ENCODE results near the gene PDPR.
"Not testable (repeated sequence)": the region's sequence is repeated elsewhere in the genome, so short reads cannot be mapped to it uniquely, and the experiment has no call there.

The PDPR gene

DNA sequence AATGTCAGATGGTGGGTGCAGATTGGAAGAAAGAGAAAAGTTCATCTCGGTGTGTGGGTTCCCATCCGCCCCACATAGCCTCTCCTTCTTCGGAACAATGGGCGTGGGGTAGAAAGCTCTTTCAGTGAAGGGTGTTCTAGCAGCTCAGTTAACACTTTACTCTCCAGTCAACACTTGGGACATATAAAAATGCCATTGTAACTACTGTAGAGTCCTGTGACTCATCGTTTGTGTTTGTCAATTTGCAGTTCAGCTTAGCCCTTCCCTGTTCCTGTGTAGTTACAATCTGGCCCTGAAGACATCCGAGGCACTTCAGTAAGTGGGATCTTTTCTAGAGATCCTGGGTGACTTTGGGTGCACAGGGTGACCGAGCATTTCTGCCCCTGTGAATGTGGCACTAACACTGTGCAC is 47.9 kb downstream of the PDPR start:
- peak; percentile 78 for DNase-seq (ENCODE audit: low spot score)

GRCh38 chr16:70163596-70163995 is 49.5 kb downstream of the PDPR start:
- DNase-seq (ENCODE audit: low spot score) = no peak

- DNase-seq (ENCODE audit: low spot score) = not testable (repeated sequence)
Observed at GRCh38 chr16:70166688-70167087, 52.6 kb downstream of the PDPR start.

DNA sequence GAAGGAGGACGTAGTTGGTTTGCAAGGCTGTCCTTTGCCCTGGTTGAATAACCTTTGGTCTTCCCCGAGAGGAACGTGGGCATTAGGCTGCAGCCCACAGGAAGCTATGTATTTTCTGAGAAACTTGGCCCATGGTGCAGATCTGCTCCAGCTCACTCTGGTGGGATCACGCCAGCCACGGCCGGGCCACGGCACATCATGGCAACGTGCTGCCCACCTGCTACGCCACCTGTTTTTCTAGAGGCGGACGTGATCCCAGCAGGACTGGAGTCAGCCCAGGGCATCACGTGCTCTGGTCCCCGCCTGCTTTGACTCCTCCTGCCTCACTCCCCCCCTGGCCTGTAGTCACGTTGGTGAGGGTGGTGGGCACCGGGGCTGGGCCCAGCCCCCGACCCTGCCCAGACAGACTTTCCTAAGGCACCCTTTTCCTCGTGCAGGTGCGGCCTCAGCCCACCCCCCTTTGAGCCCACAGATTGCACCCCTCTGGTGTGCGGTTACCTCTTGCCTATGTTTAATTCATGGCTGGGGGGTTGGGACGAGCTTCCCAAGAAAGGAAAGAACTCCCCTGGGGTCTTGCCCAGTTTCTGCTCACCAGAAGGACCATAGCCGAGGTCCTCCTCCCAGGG is 59.2 kb downstream of the PDPR start, which contains the start of gene CLEC18C:
Gene CLEC18C, plus strand, starts transcription at position 576 of the 626 bp plus-strand sequence. CDS start 492 bp downstream, outside the sequence.
- DNase-seq (ENCODE audit: low spot score) = not testable (repeated sequence)

GRCh38 chr16:70173916-70174315 is 59.8 kb downstream of the PDPR start:
- DNase-seq (ENCODE audit: low spot score) = not testable (repeated sequence)

GRCh38 chr16:70174387-70174932 is 60.3 kb downstream of the PDPR start:
- DNase-seq (ENCODE audit: low spot score) = not testable (repeated sequence)

DNA sequence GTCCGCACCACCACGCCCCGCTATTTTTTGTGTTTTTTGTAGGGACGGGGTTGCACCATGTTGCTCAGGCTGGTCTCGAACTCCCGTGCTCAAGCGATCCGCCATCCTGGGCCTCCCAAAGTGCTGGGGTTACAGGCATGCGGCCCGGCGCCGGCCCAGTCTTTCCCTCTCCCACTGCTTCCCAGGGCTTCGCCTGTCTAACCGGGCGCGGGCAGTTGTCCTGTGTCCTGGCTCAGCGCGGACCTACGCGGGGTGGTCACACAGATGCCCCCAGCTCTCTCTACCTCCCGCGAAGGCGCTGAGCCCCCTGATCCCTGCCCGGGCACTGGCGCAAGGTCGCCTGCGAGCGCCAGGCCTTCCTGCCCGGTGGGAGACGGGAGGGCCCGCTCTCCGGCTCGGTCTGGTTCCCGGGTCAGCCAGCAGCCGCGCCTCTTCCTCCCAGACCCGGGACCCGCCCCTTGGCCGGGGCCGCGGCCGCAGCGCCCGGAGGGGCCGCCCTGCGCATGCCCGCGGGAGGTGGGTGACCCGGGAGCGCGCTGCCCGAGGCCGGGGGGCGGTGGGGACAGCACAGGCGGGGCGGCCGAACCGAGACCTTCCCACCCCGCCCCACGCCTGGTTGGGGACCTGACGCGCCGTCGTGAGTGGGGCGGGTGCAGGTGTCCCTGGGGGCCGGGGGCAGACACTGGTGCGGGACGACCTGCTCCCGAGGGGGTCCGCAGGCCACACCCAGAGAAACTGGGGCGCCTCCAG is 73.9 kb downstream of the PDPR start:
- not testable (repeated sequence) for DNase-seq (ENCODE audit: low spot score)

- not testable (repeated sequence) for DNase-seq (ENCODE audit: low spot score)
Observed at GRCh38 chr16:70188608-70188915, 74.4 kb downstream of the PDPR start.

DNA sequence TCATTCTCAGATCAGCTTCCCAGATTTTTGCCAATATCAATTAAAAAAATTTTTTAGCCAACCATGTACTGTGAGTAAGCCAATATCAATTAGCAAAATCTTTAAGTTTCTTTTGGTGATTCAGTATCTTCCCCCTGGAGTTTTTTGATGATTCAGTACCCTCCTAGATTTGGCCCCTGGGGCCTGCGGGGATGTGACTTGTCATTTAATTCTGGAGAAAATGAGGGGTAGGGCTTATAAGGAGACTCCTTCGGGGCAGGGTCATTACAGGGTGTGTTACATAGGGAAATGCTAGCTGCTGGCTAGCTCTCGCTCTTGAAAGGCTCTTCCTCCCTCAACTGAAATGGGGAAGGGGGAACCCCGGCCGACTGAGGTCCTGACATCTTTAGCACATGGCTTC is 76.4 kb downstream of the PDPR start:
- not testable (repeated sequence) for DNase-seq (ENCODE audit: low spot score)

GRCh38 chr16:70196683-70197300 is 82.7 kb downstream of the PDPR start:
- not testable (repeated sequence) for DNase-seq (ENCODE audit: low spot score)

DNA sequence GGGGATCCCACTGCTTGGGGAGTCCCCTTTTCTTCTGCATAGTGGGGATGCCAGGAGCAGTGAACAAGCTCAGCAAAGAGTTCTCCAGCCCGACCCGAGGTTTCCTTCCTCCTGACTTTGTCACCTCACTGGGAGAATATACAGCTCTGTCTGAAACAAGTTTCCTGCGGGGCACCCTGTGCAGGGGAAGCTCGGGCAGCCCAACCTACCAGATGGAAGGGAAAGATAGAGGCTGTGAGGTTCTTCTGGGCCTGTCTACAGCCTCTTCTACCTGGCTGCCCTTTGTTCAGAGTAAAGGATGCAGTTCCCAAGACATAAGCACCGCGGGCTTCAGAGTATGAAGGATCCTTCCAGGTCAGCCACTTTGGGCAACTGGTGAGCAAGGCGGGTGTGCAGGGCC is 83.5 kb downstream of the PDPR start:
- not testable (repeated sequence) for DNase-seq (ENCODE audit: low spot score)

- not testable (repeated sequence) for DNase-seq (ENCODE audit: low spot score)
Observed at GRCh38 chr16:70198230-70198629, 84.1 kb downstream of the PDPR start.

- not testable (repeated sequence) for DNase-seq (ENCODE audit: low spot score)
Observed at GRCh38 chr16:70198666-70199065, 84.5 kb downstream of the PDPR start.

- DNase-seq (ENCODE audit: low spot score) = not testable (repeated sequence)
Observed at GRCh38 chr16:70199170-70199569, 85.0 kb downstream of the PDPR start.

DNA sequence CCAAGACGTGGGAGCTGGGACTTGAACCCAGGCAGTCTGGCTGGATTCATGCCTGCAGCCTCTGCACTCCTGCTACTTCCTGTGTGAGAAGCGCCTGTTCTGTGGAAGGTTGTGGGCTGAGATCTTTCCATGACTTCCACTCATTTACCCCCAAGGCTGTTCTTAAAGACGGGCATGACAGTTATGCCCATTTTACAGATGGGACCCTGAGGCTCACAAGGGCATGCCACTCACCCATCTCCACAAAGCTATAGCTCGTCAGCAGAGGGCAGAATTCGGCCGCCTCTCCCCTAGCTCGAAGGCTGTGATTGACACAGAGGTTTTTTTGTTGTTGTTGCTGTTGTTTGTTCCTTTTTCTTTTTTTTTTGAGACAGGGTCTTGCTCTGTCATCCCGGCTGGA is 85.9 kb downstream of the PDPR start:
- not testable (repeated sequence) for DNase-seq (ENCODE audit: low spot score)

DNA sequence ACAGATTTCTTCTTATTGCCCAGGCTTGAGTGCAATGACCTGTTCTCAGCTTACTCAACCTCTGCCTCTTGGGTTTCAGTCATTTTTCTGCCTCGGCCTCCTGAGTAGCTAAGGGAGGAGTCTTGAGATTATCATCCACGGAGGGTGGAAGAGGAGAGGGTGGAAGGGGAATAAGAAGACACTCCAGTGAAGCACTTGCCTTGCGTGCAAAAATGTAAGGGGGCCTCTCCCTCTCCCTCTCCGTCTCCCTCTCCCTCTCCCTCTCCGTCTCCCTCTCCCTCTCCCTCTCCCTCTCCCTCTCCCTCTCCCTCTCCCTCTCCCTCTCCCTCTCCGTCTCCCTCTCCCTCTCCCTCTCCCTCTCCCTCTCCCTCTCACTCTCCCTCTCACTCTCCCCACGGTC is 89.4 kb downstream of the PDPR start:
- not testable (repeated sequence) for DNase-seq (ENCODE audit: low spot score)

DNA sequence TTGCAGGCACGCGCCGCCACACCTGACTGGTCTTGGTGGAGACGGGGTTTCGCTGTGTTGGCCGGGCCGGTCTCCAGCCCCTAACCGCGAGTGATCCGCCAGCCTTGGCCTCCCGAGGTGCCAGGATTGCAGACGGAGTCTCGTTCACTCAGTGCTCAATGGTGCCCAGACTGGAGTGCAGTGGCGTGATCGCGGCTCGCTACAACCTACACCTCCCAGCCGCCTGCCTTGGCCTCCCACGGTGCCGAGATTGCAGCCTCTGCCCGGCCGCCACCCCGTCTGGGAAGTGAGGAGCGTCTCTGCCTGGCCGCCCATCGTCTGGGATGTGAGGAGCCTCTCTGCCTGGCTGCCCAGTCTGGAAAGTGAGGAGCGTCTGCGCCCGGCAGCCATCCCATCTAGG is 89.9 kb downstream of the PDPR start:
- DNase-seq (ENCODE audit: low spot score) = not testable (repeated sequence)

GRCh38 chr16:70204668-70205405 is 90.7 kb downstream of the PDPR start:
- not testable (repeated sequence) for DNase-seq (ENCODE audit: low spot score)

DNA sequence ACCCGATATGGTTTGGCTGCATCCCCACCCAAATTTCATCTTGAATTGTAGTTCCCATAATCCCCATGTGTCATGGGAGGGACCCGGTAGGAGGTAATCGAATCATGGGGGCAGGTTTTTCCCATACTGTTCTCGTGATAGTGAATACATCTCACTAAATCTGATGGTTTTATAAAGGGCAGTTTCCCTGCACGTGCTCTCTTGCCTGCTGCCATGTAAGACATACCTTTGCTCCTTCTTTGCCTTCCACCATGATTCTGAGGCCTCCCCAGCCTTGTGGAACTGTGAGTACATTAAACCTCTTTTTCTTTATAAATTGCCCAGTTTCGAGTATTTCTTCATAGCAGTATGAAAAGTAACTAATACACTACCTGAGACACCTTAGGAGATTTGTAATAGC is 92.2 kb downstream of the PDPR start:
- not testable (repeated sequence) for DNase-seq (ENCODE audit: low spot score)

Measured in kidney capillary endothelial cell (primary cell).